HG03135 (cell line): ENCODE results near the gene GUF1.
"Not testable (repeated sequence)": the region's sequence is repeated elsewhere in the genome, so short reads cannot be mapped to it uniquely, and the experiment has no call there.

ENCODE experiments used
- ATAC-seq: cut with Tn5 transposase; IDR thresholded peaks from one replicate; pipeline ENCODE4 v1.9.1; 2021; ENCODE audit warnings: mild to moderate bottlenecking, moderate library complexity; ENCODE audit not compliant: unreplicated experiment

The GUF1 gene

DNA sequence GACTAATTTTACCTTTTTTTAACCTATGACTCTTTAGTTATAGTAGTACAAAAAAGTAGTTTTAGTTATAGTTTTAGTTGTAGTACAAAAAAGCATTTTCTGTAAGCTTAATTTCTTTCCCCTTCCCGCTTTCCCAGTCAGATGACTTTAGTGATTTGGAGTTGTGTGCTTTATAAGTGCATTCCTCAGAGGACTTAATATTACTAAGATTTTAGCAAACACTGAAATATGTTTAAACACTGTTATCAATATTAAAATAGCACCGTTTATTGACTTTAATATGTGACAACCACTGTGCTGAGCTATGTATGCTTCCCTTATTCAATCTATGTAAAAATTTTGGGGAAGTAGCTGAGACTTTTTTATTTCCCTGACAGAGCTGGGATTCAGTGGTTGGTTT is 22.8 kb downstream of the GUF1 start:
- no peak for ATAC-seq

DNA sequence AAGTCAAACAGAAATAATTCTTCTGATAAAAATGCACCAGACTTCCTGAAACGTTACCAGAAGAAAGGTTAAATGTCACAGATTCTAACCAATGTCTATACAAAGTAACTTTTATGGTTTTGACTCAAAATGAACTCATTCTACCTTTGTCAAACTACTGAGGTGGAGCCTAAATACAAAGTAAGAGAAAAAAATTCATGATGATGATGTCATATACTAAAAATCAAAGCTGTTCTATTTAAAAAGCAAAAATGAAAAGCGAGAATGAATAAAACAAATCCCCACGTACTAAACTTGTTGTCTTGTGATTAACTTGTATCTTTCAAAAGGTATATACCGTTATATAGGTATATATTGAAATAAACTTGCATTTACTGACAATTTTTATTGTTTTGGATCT is 26.5 kb downstream of the GUF1 start:
- no peak for ATAC-seq

DNA sequence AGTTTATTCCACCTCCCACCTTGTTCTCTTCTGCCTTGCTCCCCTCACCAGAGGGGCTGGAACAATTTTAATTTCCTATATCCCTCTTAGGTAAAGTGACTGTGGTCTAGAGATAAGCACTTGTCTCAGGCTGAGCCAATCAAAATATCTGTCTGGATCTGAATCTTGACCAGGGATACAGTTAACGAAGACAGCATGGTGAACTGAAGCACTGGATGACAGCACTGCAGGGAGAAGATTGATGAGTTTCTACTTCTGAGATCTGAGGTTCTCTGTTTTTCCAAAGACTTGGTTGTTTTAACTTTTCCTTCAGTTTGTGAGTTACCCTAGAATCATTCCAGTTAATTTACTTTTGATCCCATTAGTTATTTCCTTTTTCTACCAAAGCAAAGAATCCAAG is 34.9 kb downstream of the GUF1 start:
- ATAC-seq: no peak

DNA sequence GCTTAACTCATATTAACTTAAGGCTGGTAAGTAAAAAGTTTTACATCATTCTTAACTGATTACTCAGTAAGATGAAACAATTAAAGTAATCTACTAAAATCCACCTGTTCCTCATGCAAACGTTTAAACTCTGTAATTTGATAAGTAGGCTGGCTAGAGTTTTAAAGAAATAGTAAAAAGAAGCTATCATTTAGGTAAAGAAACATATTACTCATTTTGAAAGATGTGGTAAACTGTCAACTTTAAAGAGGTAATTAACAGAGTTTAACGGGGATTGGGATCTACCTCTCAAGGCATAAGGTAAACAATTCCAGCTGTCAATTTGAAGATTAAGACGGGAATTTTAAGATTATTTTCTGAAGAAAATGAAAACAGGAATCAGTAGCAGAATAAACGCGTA is 38.4 kb downstream of the GUF1 start:
- no peak for ATAC-seq

DNA sequence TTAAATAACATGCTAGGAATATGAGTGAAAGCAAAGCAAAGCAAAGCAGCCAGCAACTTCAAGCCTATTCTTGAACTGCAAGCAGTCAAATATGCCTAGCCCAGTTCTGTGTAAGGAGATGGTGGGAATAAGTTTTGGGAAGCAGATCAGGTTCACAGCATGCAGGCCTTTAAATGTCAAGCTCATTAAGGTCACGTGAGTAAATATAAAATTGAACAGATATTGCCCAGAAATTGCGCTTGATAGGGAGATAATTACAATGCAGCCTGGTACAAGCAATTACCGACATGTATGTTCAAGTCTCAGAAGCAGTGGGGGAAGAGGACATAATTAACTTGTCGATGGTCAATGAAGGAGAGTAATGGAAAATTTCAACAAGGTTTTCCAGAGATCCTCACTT is 42.2 kb downstream of the GUF1 start:
- no peak for ATAC-seq

DNA sequence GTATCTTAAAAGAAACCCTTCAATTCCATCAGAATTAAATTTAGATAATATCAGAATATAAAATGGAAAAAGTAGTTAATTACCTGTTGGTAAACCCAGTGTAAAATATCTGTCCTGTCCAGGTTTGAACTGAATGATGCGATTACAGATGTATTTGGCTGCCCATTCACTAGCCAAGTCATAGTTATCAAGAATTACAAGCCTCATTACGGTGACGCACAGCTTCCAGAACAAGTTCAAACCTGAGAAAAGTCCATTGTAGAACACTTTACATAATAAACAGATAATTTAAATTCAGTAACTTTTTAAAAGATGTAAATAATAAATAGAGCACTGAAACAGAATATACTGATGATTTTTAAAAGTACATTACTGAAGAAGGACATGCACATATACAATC is 43.8 kb downstream of the GUF1 start:
- no peak for ATAC-seq

DNA sequence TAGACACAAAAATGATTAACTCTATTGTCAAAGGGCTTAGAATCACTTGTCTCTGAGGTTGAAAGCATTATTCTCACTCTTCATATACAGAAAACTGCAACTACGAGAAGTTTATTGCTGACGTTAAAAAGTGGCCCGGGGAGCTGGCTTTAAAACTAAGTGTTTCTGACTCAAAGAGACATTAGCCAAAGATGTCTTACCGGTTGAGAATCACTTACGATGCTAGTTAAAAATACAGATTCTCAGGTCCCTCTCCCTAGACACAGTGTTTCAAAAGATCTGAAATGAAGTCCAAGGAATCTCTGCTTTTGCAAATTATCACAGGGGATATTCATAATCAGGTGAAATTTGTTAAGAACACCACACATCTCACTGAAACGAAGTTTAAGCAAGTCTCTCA is 46.9 kb downstream of the GUF1 start:
- no peak for ATAC-seq

DNA sequence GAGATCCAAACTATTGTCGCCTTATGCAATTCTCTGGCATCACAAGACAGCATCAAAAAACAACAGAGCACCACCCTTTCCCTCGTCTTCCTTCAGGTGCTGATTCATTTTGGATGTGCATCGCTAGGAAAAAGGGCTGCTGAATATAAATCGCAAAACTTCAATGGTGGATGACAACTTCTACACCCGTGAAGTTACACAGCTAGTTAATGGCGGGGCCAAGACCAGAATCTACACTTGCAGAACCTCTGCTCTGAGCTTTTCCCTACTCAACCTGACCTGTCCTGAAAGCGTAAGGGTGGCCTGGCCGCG is 47.5 kb downstream of the GUF1 start:
- peak; percentile 36 for ATAC-seq

DNA sequence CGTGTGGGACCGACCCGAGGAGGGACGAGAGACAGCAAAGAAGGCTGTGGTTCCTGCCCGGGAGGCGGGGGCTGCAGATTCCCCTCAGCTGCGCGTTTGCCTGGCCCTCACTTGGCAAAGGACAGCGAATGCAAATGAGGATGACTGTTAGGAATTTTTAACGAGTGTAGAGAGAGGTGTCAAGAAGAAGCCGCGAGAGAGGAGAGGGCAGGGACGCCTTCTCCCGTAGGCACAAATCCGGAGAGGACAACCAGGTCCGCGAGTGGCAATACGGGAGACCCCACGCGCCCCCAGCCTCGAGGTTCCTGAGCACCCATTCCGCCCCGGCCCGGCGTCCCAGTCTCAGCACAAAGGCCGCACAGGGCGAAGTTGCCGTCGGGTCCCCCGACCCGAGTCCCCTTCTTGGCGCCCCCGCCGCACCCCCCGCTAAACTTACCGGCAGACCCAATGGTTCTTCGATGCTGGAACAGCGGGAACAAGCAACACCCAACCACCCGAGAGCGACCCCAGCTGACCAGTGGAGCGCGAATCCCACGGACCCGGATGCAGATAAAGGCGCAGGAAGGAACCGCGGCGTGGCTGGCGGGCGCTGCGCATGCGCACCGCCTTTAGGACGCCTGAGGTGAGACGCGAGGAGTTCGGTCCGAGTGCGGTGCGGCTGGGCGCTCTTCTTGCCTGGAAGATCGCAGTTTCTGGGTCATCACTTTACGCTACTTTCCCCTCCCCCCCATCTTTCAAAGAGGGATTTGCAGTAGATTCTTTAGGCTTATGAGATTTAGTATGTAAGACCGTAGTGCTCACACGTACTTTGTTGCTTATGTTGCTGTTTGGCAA is 48.0 kb downstream of the GUF1 start, which contains the start of gene GNPDA2:
Gene GNPDA2 (minus strand): TSS at position 519 of the 834 bp plus-strand sequence. CDS start 4,349 bp downstream, outside the sequence.
- peak; percentile 93 for ATAC-seq

DNA sequence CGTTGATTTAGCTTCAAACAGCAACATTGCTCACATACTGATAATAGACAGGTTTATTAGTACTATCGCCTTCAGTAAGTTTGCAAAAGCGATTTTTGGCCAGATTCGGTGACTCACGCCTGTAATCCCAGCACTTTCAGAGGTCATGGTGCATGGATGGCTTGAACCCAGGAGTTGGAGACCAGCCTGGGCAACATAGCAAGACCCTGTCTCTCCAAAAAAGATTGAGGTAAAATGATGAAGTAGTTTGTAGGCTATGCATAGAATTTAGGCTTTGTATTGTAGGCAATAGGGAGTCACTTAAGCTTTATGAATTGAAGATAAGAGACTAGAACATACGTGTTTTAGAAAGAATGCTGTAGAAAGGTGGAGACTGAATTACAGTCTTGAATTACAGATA is 49.3 kb downstream of the GUF1 start:
- ATAC-seq: no peak

DNA sequence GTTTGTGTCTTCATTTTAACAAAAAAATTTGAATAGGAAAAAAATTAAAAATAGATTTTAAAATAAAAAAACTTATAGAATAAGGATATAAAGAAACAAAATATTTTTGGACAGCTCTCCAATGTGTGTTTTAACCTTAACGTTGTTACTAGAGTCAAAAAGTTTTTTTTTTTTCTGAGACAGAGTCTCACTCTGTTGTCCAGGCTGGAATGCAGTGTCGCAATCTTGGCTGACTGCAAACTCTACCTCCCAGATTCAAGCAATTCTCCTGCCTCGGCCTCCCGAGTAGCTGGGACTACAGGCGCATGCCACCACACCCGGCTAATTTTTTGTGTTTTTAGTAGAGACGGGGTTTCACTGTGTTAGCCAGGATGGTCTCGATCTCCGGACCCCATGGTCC is 50.5 kb downstream of the GUF1 start:
- ATAC-seq: not testable (repeated sequence)

DNA sequence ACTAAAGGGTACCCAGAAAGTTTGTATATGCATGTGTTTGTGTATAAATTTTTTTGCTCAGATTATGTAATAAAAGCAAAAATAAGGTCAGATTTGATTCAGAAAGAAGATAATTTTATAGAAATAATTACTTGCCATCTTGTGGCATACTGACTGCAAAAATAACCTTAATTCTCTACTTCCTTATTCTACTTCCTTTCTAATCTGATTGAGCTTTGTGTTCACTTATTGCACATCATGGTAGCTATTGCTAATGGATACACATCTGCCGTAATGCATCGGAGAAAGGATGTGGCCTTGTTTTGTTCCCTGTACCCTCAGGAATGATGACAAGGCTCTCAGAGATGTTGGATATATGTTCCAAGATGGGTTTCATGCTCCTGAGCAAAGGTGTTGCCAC is 58.7 kb downstream of the GUF1 start:
- no peak for ATAC-seq

DNA sequence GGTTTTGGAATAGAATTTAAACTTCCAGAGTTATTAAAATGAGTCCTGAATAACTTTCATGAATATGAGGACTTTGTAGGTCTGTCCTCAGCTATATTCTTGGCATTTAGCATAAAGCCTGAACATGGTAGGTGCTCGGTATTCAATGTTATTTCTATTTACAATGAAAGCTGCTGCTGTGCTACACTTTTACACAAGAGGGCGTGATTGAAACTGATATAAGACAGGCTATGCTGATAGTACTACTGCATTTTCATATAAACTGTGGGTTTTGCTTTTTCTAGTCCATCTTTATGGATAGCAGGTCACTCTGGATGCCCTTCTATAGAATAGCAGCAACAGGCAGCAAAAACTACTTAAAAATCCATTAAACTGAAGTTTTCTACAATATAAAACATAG is 60.4 kb downstream of the GUF1 start:
- ATAC-seq: no peak

DNA sequence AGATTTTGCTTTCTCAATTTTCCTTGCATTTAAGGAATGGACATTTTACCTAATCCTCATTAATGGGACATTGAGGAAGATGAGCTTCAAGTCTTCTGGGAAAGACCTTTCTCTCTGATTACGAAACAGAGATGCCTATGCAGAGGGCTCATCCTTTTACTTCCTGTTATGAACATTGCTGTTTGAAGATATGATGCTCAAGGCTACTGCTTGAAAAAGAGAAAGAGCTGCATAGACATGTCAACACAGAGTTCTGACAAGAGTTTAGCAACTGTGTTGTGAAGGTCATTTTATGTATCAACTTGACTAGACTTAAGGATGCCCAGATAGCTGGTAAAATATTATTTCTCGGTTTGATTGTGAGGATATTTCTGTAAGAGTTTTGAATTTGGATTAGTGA is 62.0 kb downstream of the GUF1 start:
- no peak for ATAC-seq
